Measurements from ENCODE around the gene FITM1.

- TF ChIP-seq CTCF (IDR thresholded peaks at IDR 0.05), result no peak
- no peak for TF ChIP-seq REST (IDR thresholded peaks at IDR 0.05; ENCODE audit: insufficient read depth in 1 of 2, low read depth in 2 of 2, low read length in 1 of 2)
- no peak for TF ChIP-seq POLR2AphosphoS5 (IDR thresholded peaks at IDR 0.05; ENCODE audit: low read depth, low read length)
- no peak for TF ChIP-seq SIN3A (IDR thresholded peaks at IDR 0.05; ENCODE audit: borderline replicate concordance, insufficient read depth, low read depth, low read length)
- no peak for TF ChIP-seq TCF7L2 (IDR thresholded peaks at IDR 0.05; ENCODE audit: low read depth, low read length)
Measured at GRCh38 chr14:24146453-24146977, 16.1 kb downstream of the FITM1 start, which contains the start of gene PSME2.

Measured in Panc1 (cell line).